Psoas muscle (tissue), 8 donors: Measurements from ENCODE around the gene PCDHA10. TPM values are rescaled to one million over a fixed set of nuclear protein-coding genes. Genes with fewer than 3 reads are reported as not detected.
"Not testable (repeated sequence)": the region's sequence is repeated elsewhere in the genome, so short reads cannot be mapped to it uniquely, and the experiment has no call there.

Experiments used
- ATAC-seq, 4 donors: fragments of 200-7000 bp; cut with Tn5 transposase; one replicate each; pipeline ENCODE4 v1.9.1; 2020; ENCODE audit warnings: moderate library complexity in 3 of 4, mild to moderate bottlenecking in 2 of 4
- DNase-seq, 2 donors: peaks; one replicate each; pipeline ENCODE4 v3.0.0-alpha.2; 2020
- H3K27ac ChIP-seq: fragments of 200-600 bp; one replicate; pipeline ENCODE4 v1.8.0; 2022
- H3K27me3 ChIP-seq, 3 donors: fragments of 200-600 bp in 1 of 3; one replicate each; pipeline versions ENCODE4 v1.6.1 to v1.8.0; 2013 to 2022; ENCODE audit warnings: low read length in 2 of 3, mild to moderate bottlenecking in 2 of 3, moderate library complexity in 1 of 3; ENCODE audit not compliant: insufficient read depth in 3 of 3
- H3K36me3 ChIP-seq, 2 donors: fragments of 200-600 bp in 1 of 2; one replicate each; pipeline versions ENCODE4 v1.6.1 to v1.8.0; 2013 to 2022; ENCODE audit warnings: low read depth in 1 of 2, mild to moderate bottlenecking in 1 of 2, moderate library complexity in 1 of 2; ENCODE audit not compliant: insufficient read depth in 1 of 2
- H3K4me1 ChIP-seq: fragments of 200-600 bp; one replicate; pipeline ENCODE4 v1.8.0; 2022
- H3K4me3 ChIP-seq: fragments of 200-600 bp; one replicate; pipeline ENCODE4 v1.8.0; 2022; ENCODE audit warnings: mild to moderate bottlenecking
- H3K9me3 ChIP-seq: fragments of 200-600 bp; one replicate; pipeline ENCODE4 v1.8.0; 2022
- WGBS, 3 donors: extraction: QIAGEN DNeasy Blood & Tissue Kit; methylation state at CpG; one replicate each; pipeline versions ENCODE4 v1.1.6 to v1.1.7; 2013; 5-methylcytosine and 5-hydroxymethylcytosine counted together
- intact Hi-C, 2 donors: fragments of 100-400 bp; cut with DNase I; formaldehyde crosslinking; loops; one replicate each; pipeline versions ENCODE4 v1.11.0 to v1.14.2; 2022
- long read RNA-seq, 2 donors: library from polyadenylated mRNA; unstranded; transcript quantifications; one replicate each; pipeline ENCODE4 v2.0.0, GENCODE V29; 2021
- polyA plus RNA-seq, 3 donors: library from polyadenylated mRNA; stranded (reverse); fragments of 200-250 nt; gene quantifications; one replicate each; pipeline ENCODE4 v1.2.3, GENCODE V29; 2013
- total RNA-seq, 4 donors: library from RNA; stranded (reverse); fragmentation: NEBNext Ultra II Directional in 2 of 4; extraction: Animal tissue kit (Norgen Biotek cat#: 25700) in 2 of 4; gene quantifications; one replicate each; pipeline versions ENCODE4 v1.2.1 to v1.2.4, GENCODE V29; 2021 to 2023
- TF ChIP-seq, protein P1 (sequence below): fragments of 200-600 bp; IDR thresholded peaks from one replicate; pipeline ENCODE4 v1.8.0; 2022; ENCODE audit warnings: antibody characterized with exemption
- donor health status: healthy with polysubstance abuse.
- donor health status: DM: no; HTN: no; CAD: no; lungs with moderate emphysema.
- donor health status: Bipolar disorder and iron deficiency.
- donor health status: healthy.
- donor health status: DM: yes; HTN: yes; CAD: no.
- donor health status: DM: no; HTN: no; CAD: no.
- donor health status: DM: no; HTN: no; CAD: no.
- donor health status: DM: yes; HTN: yes; CAD: no.

Gene PCDHA10, protein sequence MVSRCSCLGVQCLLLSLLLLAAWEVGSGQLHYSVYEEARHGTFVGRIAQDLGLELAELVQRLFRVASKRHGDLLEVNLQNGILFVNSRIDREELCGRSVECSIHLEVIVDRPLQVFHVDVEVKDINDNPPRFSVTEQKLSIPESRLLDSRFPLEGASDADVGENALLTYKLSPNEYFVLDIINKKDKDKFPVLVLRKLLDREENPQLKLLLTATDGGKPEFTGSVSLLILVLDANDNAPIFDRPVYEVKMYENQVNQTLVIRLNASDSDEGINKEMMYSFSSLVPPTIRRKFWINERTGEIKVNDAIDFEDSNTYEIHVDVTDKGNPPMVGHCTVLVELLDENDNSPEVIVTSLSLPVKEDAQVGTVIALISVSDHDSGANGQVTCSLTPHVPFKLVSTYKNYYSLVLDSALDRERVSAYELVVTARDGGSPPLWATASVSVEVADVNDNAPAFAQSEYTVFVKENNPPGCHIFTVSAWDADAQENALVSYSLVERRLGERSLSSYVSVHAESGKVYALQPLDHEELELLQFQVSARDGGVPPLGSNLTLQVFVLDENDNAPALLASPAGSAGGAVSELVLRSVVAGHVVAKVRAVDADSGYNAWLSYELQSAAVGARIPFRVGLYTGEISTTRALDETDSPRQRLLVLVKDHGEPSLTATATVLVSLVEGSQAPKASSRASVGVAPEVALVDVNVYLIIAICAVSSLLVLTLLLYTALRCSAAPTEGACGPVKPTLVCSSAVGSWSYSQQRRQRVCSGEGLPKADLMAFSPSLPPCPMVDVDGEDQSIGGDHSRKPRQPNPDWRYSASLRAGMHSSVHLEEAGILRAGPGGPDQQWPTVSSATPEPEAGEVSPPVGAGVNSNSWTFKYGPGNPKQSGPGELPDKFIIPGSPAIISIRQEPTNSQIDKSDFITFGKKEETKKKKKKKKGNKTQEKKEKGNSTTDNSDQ
- total RNA-seq = under 1 TPM in 2 of 4 donors, not detected in 2; 0.11 to 0.12 TPM
- under 1 TPM in 1 of 3 donors, not detected in 2; 0.05 TPM for polyA plus RNA-seq
- long read RNA-seq, donor 1 = 0 reads
- long read RNA-seq, donor 2 = 0 reads

GRCh38 chr5:140855772-140856674 is at the start of gene PCDHA10:
Gene PCDHA10 (plus strand): TSS chr5:140855897. CDS start chr5:140856049, 152 bp downstream.
- WGBS, 3 donors = 18 to 19% methylated on average over 31 to 44 of the region's 44 CpGs; no CpG with 5 or more reads in 1 of the 3 donors
- intact Hi-C loops = no loop called here
- no peaks in the 10 kb centered on the region for H3K36me3 ChIP-seq
- H3K27me3 ChIP-seq = peaks cover 0 to 14% (median 4%) of the 10 kb centered on the region in 3 donors
- no peaks in the 10 kb centered on the region for H3K4me1 ChIP-seq
- TF ChIP-seq, protein P1, sequence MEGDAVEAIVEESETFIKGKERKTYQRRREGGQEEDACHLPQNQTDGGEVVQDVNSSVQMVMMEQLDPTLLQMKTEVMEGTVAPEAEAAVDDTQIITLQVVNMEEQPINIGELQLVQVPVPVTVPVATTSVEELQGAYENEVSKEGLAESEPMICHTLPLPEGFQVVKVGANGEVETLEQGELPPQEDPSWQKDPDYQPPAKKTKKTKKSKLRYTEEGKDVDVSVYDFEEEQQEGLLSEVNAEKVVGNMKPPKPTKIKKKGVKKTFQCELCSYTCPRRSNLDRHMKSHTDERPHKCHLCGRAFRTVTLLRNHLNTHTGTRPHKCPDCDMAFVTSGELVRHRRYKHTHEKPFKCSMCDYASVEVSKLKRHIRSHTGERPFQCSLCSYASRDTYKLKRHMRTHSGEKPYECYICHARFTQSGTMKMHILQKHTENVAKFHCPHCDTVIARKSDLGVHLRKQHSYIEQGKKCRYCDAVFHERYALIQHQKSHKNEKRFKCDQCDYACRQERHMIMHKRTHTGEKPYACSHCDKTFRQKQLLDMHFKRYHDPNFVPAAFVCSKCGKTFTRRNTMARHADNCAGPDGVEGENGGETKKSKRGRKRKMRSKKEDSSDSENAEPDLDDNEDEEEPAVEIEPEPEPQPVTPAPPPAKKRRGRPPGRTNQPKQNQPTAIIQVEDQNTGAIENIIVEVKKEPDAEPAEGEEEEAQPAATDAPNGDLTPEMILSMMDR = no peak
- H3K27ac ChIP-seq = no peak within 1 kb of the TSS
- ATAC-seq = no peak
- H3K4me3 ChIP-seq = no peak within 1 kb of the TSS
- no peak for DNase-seq
- peaks cover 2% of the 10 kb centered on the region for H3K9me3 ChIP-seq

GRCh38 chr5:140806834-140807775 is 48.6 kb upstream of the PCDHA10 start, which contains the start of gene PCDHA4:
Gene PCDHA4 (plus strand): TSS chr5:140807068.
- Histone ChIP-seq H3K9me3 (peaks cover 4% of the 10 kb centered on the region), H3K27me3 (peaks cover 0 to 7% (median 4%) of the 10 kb centered on the region in 3 donors), H3K4me3 (peak within 1 kb of the TSS; percentile 6), H3K36me3 (no peaks in the 10 kb centered on the region), H3K4me1 (no peaks in the 10 kb centered on the region), H3K27ac (no peak within 1 kb of the TSS)
- ATAC-seq (no peak), DNase-seq (peak in 1 of 2 donors; percentile 48)
- TF ChIP-seq, protein P1 = peak; percentile 8
- intact Hi-C loops = no loop called here
- WGBS, 3 donors = 12 to 17% (median 16%) methylated on average over 32 to 37 of the region's 47 CpGs

DNA sequence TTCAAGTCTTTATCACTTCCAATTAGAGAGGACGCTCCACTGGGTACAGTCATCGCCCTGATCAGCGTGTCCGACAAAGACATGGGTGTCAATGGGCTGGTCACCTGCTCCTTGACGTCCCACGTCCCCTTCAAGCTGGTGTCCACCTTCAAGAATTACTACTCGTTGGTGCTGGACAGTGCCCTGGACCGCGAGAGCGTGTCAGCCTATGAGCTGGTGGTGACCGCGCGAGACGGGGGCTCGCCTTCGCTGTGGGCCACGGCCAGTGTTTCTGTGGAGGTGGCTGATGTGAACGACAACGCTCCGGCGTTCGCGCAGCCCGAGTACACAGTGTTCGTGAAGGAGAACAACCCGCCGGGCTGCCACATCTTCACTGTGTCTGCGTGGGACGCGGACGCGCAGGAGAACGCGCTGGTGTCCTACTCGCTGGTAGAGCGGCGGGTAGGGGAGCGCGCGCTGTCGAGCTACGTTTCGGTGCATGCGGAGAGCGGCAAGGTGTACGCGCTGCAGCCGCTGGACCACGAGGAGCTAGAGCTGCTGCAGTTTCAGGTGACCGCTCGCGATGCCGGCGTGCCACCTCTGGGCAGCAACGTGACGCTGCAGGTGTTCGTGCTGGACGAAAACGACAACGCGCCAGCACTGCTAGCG is 47.3 kb upstream of the PCDHA10 start:
- intact Hi-C loops, DNase-seq, H3K36me3 ChIP-seq, H3K9me3 ChIP-seq, H3K27me3 ChIP-seq, H3K27ac ChIP-seq, H3K4me3 ChIP-seq, ATAC-seq, H3K4me1 ChIP-seq: not testable (repeated sequence)
- 51 to 60% (median 55%) methylated on average over 62 of the region's 62 CpGs for WGBS, 3 donors

GRCh38 chr5:140808889-140809291 is 46.8 kb upstream of the PCDHA10 start:
- ATAC-seq (no peak), DNase-seq (no peak)
- H3K4me1 ChIP-seq = no peaks in the 10 kb centered on the region
- H3K27ac ChIP-seq = no peak overlapping the region
- no peaks in the 10 kb centered on the region for H3K36me3 ChIP-seq
- H3K27me3 ChIP-seq = peaks cover 0 to 4% (median 0%) of the 10 kb centered on the region in 3 donors
- H3K9me3 ChIP-seq = peaks cover 4% of the 10 kb centered on the region
- TF ChIP-seq, protein P1 = no peak
- 59 to 68% (median 64%) methylated on average over 42 to 43 of the region's 43 CpGs for WGBS, 3 donors
- intact Hi-C loops = no loop called here
- no peak overlapping the region for H3K4me3 ChIP-seq
